Measurements from ENCODE around the gene PERM1.

GRCh38 chr1:991895-992294 is 10.0 kb upstream of the PERM1 start:
- TF ChIP-seq GATA2 (IDR thresholded peaks at IDR 0.05; ENCODE audit: low read depth, low read length) (no peak), GATA3 (IDR thresholded peaks at IDR 0.05; ENCODE audit: low read depth, low read length) (no peak)

Data from SH-SY5Y (cell line).